Gastrocnemius medialis (tissue), 4 donors: ENCODE results near the gene SGPL1.

Source experiments
- CTCF ChIP-seq, 5 experiments: fragments of 450-650 bp in 3 of 5; fragments of 200-600 bp in 2 of 5; sonication (generic) in 2 of 5; IDR thresholded peaks in 4 of 5; conservative IDR thresholded peaks in 1 of 5; 1 replicate in 4 of 5; 2 replicates in 1 of 5; pipeline ENCODE4 v1.5.1; 2016 to 2019; ENCODE audit warnings: antibody characterized with exemption in 5 of 5, mild to moderate bottlenecking in 3 of 5, moderate library complexity in 3 of 5
- POLR2A ChIP-seq, 2 donors: fragments of 450-650 bp; IDR thresholded peaks; one replicate each; pipeline ENCODE4 v1.6.1; 2017; ENCODE audit warnings: antibody characterized with exemption in 2 of 2, mild to moderate bottlenecking in 2 of 2, moderate library complexity in 2 of 2

- TF ChIP-seq CTCF (IDR thresholded peaks at IDR 0.05 in 4 of 5, conservative IDR thresholded peaks at IDR 0.05 in 1 of 5) (no peak), POLR2A (IDR thresholded peaks at IDR 0.05) (no peak)
Observed at GRCh38 chr10:70921285-70921684, 105.5 kb downstream of the SGPL1 start.
